CD4-positive, alpha-beta T cell treated with Interleukin-17A for 4 hours (primary cell): ENCODE results near the gene KCNAB1.
"Not testable (repeated sequence)": the region's sequence is repeated elsewhere in the genome, so short reads cannot be mapped to it uniquely, and the experiment has no call there.

Experiments
- DNase-seq: peaks from one replicate; pipeline ENCODE4 v3.0.0-alpha.2; 2020; ENCODE audit warnings: mixed read lengths

Gene KCNAB1

DNA sequence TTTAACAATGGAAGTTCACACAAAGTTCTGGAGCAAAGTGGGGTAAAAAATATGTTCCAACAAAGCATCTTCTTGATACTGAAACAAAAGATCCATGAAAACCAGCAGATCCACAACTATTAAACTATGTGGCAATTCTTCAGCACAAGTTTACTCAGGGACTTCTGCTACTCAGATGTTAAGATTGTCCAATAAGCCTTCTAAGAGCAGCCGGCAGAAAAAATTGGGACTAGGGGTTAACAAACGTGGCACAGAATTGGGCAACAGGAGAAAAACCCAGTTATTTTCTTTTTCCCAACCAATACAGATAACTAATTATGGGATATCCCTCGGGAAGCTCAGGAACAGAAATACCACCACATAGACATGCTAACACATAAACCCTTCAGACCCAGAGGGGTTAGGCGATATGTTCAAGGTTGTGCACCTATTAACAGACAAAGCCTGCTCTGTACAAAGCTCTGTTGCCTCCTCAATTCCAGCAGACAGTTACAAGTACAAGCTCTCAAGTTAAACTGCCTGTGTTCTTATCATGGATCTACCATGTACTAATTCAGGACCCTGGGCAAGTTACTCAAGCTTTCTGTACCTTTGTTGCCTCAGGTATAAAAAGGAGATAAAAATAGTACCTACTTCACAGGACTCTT, 427.8 kb downstream of the KCNAB1 start:
- no peak for DNase-seq

DNA sequence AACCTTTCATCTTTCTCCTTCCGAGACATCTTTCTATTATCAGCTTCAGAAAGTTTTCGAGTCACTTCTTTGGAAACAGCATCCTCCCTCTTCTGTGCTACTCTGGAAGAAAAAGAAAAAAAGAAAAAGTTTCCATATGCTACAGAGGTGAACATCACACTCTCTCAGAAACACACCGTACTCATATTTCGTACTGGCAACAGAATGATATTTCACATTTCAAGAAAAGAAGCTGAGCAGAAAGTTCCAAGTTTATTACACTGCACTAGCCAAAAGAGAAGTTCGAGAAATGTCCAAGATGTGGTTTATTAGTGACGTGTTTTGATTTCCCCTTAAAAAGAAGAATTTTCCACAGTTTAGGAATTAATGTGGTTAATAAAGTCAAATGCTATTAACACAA, 428.5 kb downstream of the KCNAB1 start:
- no peak for DNase-seq

DNA sequence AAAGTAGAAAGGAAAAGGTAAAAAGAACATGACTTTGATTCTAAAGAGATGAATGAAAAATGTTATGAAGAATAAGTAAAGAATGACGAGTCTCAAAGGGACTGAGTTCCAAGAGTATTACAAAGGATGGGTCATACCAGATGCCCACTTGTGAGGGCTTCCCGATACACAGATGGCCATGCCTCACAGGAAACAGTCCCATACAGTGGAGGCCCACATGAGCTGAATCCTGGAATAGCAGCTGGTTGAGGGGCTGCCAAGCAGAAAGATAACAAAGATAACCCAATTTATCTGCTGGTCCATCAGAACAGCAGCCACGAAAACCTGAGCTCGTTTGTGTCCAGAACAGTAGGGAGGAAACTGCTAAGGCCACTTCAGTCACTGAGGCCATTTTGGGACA, 430.9 kb downstream of the KCNAB1 start:
- DNase-seq: no peak

- no peak for DNase-seq
Observed at GRCh38 chr3:156551746-156552145, 431.4 kb downstream of the KCNAB1 start.

DNA sequence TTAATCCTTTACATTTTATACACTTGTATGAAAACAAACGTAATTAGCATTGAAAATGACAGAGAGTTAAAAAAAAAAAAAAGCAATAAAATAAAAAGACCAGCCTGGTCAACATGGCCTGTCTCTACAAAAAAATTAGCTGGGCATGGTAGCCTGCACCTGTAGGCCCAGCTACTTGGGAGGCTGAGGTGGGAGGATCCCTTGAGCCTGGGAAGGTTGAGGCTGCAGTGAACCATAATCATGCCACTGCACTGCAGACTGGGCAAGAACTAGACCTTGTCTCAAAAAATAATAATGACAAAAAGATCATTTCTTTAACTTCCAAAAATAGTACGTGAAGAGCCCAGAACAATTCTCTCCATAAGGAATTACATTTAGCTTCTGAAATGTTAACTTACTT, 432.6 kb downstream of the KCNAB1 start:
- DNase-seq: no peak

DNA sequence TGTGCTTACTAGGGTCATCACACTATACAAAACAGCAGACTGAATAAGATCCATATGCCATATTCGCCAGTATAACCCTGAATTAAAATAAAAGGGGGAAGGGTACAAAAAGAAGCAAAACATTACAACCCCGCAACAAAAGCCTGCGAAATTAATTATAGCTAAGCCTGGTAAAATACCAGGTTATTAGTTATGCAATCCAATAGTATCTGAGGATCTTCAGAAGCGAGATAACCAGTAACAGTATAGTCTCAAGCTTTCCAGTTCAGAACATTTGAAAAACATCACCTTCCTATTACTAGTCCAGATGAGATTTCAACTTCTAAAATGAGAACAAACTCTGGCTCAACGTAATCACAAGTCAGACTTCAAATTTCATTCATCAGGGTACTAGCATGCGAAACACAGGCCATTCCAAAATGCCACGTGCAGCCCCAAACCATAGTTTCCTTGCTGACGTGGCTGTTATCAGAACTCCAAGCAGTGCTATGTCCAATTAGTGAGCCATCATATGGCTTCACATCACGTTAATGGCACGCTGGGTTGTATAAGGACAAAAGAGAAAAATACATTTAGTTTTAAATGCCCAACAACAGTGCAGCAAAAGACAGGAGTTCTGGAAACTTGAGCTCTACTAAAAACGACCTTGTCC, 433.5 kb downstream of the KCNAB1 start:
- no peak for DNase-seq

- DNase-seq: no peak
Observed at GRCh38 chr3:156554515-156554841, 434.1 kb downstream of the KCNAB1 start.

DNA sequence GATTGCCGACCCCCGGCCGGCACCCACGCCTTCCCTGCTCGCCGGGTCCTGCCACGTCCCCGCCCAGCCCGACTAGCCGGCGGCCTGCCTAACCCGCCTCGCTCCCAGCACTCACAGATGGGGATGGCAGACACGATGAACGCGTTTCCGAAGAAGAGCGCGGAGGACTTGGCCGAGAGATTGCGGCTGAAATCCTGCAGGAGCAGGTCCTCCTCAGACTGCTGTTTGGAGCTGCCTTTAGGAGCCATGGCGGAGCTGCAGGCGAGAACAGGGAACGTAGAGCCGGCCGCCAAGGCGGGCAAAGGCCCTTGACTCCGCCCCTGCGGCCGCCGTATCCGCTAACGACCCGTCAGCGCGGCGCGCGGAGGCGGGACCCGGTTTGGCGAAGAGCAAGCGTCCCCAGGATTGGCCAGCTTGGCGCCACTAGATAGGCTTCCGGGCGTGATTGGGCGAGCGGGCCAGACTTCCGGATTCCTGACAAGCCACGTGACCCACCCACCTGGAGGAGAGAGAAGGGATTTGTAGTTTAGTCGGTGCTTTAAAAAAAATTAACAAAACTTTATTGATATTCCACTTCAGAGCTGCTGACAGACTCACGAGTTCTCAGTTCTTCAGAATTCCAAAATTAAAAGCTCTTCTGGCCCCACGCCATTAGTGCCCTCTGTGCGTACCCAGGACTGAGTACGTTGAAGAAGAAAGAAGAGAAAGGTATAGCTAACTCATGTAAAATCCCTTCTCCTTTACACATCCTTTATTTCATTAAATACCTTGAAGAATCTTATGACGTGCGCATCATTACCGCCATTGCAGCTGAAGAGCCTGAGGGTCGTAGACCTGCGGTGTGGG, 434.7 kb downstream of the KCNAB1 start, which contains the start of gene SSR3:
TSS of gene SSR3 (minus strand) at position 276 of the 846 bp plus-strand sequence. CDS start at position 248, 28 bp downstream.
- DNase-seq: peak; percentile 99

- DNase-seq: no peak
Observed at GRCh38 chr3:156558389-156558788, 438.0 kb downstream of the KCNAB1 start.

DNA sequence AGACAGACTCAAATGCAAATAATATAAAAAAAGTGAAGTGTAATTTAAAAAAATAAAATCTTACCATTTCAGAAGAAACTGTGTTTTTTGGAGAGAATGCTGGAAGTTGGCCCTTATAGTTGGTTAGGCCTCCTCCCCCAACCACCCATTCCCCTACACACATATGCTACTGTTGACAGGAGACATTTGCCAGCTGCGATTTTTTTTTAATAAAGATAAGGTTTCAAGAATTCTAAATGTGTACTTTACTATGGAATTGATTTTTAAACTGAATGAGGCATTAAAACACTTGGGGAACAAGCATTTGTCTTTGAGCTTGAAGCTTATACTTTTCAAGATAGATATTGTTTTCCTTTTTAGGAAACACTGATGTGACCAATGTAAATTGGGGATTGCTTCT, 438.9 kb downstream of the KCNAB1 start:
- no peak for DNase-seq

DNA sequence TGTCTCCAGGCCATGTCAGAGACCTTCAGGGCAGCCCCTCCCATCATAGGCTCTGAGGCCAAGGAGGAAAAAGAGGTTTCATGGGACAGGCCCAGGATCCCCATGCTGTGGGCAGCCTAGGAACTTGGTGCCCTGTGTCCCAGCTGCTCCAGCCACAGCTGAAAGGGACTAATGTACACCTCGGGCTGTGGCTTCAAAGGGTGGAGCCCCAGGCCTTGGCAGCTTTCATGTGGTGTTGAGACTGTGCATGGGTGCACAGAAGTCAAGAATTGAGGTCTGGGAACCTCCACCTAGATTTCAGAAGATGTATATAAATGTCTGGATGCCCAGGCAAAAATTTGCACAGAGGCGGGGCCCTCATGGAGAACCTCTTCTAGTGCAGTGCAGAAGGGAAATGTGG, 441.2 kb downstream of the KCNAB1 start:
- no peak for DNase-seq

- DNase-seq: not testable (repeated sequence)
Observed at GRCh38 chr3:156562486-156562885, 442.1 kb downstream of the KCNAB1 start.

DNA sequence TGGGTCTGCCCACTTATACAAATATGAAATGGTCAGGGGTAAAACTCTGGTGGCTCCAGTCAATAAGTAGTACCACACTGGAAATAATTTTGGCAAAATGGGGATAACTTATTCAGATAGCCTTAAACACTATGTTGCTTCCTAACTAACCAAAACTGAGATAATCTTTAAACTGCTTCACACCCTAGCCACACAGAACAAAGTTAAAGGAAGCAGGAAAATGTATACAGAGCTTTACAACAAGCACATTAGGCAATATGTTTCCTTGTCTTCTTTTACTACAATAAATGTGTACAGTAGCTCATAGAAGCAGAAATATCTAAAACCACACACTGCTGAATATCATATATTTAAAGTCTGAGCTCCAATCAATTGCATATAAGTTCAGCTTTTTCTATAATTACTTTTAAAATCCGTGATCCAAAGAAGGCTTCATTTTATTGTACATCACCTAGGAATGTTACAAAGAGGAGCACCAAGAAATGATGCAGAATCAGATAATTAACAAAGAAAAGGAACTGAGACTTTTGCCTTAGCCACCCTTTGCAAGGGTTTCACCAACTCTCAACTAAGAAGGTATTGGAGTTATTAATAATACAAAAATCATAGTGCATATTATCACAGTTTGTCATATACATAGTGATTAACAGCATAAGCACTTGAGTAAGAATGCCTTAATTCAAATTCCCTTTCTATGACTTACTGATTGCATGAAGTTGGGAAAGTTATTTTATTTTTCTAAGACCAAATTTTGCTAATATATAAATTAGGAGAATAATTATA, 443.7 kb downstream of the KCNAB1 start:
- DNase-seq: no peak

DNA sequence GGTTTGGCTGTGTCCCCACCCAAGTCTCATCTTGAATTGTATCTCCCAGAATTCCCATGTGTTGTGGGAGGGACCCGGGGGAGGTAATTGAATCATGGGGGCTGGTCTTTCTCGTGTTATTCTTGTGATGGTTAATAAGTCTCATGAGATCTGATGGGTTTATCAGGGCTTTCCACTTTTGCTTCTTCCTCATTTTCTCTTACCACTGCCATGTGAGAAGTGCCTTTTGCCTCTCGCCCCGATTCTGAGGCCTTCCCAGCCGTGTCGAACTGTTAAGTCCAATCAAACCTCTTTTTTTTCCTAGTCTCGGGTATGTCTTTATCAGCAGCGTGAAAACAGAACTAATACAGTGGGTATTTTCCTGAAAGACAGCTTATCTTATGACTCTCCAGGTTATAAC, 448.6 kb downstream of the KCNAB1 start:
- not testable (repeated sequence) for DNase-seq

- not testable (repeated sequence) for DNase-seq
Observed at GRCh38 chr3:156569881-156570280, 449.5 kb downstream of the KCNAB1 start.

- no peak for DNase-seq
Observed at GRCh38 chr3:156575641-156576040, 455.3 kb downstream of the KCNAB1 start.

GRCh38 chr3:156576051-156576450, 455.7 kb downstream of the KCNAB1 start:
- DNase-seq: no peak

GRCh38 chr3:156576651-156577348, 456.4 kb downstream of the KCNAB1 start:
- no peak for DNase-seq

- DNase-seq: no peak
Observed at GRCh38 chr3:156577736-156578135, 457.4 kb downstream of the KCNAB1 start.

DNA sequence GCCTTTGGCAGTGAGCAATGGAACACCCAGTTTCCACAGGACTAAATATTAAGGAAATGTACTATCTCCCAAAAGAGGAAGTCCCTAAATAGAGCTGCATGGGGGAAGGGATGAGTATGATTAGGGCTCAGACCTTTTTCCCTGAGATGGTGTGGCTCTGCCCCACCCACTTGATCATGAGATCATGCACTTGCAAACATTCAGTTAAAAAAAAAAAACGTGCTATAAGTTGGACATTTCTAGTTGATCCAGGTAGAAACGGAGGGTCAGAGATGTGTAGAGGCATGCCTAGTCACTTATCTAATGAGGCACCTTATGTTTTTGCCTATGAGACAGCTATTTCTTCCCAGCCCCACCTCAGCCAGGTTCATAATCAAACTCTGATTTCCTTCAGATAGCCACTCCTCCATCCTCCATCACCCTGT, 459.1 kb downstream of the KCNAB1 start:
- DNase-seq: no peak

GRCh38 chr3:156581033-156581432, 460.7 kb downstream of the KCNAB1 start:
- DNase-seq: no peak

GRCh38 chr3:156581954-156582353, 461.6 kb downstream of the KCNAB1 start:
- DNase-seq: no peak
